Measurements from ENCODE around the gene GRHL1. TPM values are rescaled to one million over a fixed set of nuclear protein-coding genes. Genes with fewer than 3 reads are reported as not detected.

The GRHL1 gene
- total and polyA plus RNA-seq, 9 of the 15 experiments (the other 6 are each of a cell fraction or from before 2014, with no cell fraction given): 1.7 to 6.1 (median 4.7) TPM

DNA sequence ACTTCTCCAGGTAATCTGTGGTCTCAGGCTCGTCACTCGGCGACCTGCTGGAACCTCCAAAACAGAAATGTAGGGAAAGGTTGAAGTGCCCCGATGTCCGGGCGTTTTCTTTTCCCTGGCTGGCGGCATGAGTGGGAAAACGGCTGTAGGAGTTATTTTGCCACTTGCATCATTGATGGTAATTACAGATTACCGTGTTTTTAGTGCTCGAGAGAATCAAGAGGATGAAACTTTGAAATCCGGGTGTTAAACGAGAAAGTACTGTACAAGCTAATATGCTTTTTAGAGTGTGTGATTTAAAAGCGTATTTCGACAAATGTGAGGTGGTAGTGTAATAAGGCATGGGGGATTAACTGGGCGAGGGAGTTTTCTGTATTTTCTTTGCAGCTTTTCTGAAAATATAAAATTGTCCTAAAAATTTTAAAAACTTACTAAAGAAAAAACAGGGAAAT lies 819 bp downstream of the GRHL1 start:
- H3K9ac ChIP-seq (ENCODE audit: insufficient read depth in 1 of 2, low read depth in 2 of 2, low read length in 2 of 2): peak overlapping the region; percentile 68 to 83
- TF ChIP-seq CHD4 (IDR thresholded peaks at IDR 0.05; ENCODE audit: insufficient read depth, insufficient replicate concordance, low read depth, low read length, poor library complexity, severe bottlenecking) (no peak), CREM (IDR thresholded peaks at IDR 0.05; ENCODE audit: low read depth) (no peak), MCM5 (IDR thresholded peaks at IDR 0.05; ENCODE audit: low read depth) (no peak), TFAM (CRISPR knock-in tag; conservative IDR thresholded peaks at IDR 0.05) (no peak), PURB (CRISPR knock-in tag; IDR thresholded peaks at IDR 0.05; ENCODE audit: low read depth) (no peak), ZNF277 (CRISPR knock-in tag; IDR thresholded peaks at IDR 0.05; ENCODE audit: borderline replicate concordance) (no peak), LCOR (CRISPR knock-in tag; IDR thresholded peaks at IDR 0.05) (no peak), SMARCA4 (IDR thresholded peaks at IDR 0.05) (peak; percentile 18; the same call in 1 of the 2 replicates), HMBOX1 (IDR thresholded peaks at IDR 0.05) (no peak), ATF2 (CRISPR knock-in tag; IDR thresholded peaks at IDR 0.05) (no peak), CEBPB (tag; IDR thresholded peaks at IDR 0.05) (peak; percentile 26; the same call in 1 of the 2 replicates), GTF2B (IDR thresholded peaks at IDR 0.05; ENCODE audit: extremely low read depth, insufficient read length) (no peak), ZNF175 (CRISPR knock-in tag; IDR thresholded peaks at IDR 0.05; ENCODE audit: low read depth) (0 out of 2 replicates have a peak, but pooled peaks have one; percentile 38)
- TF ChIP-seq, protein P1, sequence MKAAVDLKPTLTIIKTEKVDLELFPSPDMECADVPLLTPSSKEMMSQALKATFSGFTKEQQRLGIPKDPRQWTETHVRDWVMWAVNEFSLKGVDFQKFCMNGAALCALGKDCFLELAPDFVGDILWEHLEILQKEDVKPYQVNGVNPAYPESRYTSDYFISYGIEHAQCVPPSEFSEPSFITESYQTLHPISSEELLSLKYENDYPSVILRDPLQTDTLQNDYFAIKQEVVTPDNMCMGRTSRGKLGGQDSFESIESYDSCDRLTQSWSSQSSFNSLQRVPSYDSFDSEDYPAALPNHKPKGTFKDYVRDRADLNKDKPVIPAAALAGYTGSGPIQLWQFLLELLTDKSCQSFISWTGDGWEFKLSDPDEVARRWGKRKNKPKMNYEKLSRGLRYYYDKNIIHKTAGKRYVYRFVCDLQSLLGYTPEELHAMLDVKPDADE (conservative IDR thresholded peaks at IDR 0.05; ENCODE audit: control insufficient read depth, low read depth, low read length): no peak

More for the DNA sequence above, 819 bp downstream of the GRHL1 start:
- no TSS peak for BruUV-seq (replicated peaks)
- intact Hi-C loops (cut with micrococcal nuclease): loop anchor here (5.0 kb wide), 1 partner anchor 785 kb away; no protein-coding TSS in a partner anchor
- ChIA-PET CTCF (ENCODE audit: low intra/inter-chr PET ratio) (no interaction called here), POLR2A (no interaction called here)
- Histone ChIP-seq H2AFZ (ENCODE audit: low read depth, low read length) (peak overlapping the region; percentile 86), H3K4me1 (replicated peaks in 1 of 2; ENCODE audit: control insufficient read depth in 2 of 2, insufficient read depth in 2 of 2, low read length in 2 of 2) (peaks cover 10 to 16% of the 10 kb centered on the region in 2 experiments; a peak in 3 of 5 replicates), H3K36me3 (ENCODE audit: control insufficient read depth, insufficient read depth, low read length) (peaks cover 8% of the 10 kb centered on the region; the same call in 1 of the 3 replicates), H3K9me3 (replicated peaks; ENCODE audit: control insufficient read depth, insufficient read depth, low read depth, low read length) (no peaks in the 10 kb centered on the region), H3K9me1 (ENCODE audit: control insufficient read depth, insufficient read depth, low read length) (no peaks in the 10 kb centered on the region), H3K4me3 (peak overlapping the region; percentile 79), H3K4me2 (ENCODE audit: insufficient read depth, low read length) (peak overlapping the region; percentile 71), H3K27me3 (ENCODE audit: control insufficient read depth in 2 of 2, insufficient read depth in 2 of 2, low read length in 2 of 2) (no peaks in the 10 kb centered on the region), H4K20me1 (replicated peaks; ENCODE audit: control insufficient read depth, insufficient read depth, low read length) (no peaks in the 10 kb centered on the region), H3K79me2 (ENCODE audit: control insufficient read depth, insufficient read depth, low read length) (0 out of 3 replicates have a peak, but pooled peaks cover 2% of the 10 kb centered on the region), H3K27ac (ENCODE audit: extremely low read depth, low read depth, low read length) (no peak overlapping the region)
- FAIRE-seq (peak; percentile 35), ATAC-seq (no peak), DNase-seq (ENCODE audit: extremely low read depth in 1 of 4, low spot score in 3 of 4) (no peak)
- in situ Hi-C loops (cut with MboI): no loop called here
- 12% methylated on average over 15 of the region's 15 CpGs for WGBS (ENCODE audit: insufficient coverage, low coverage, missing lambda C conversion rate)

Measured in K562 (cell line).